ENCODE measurements around the gene MAB21L3. TPM values are rescaled to one million over a fixed set of nuclear protein-coding genes. Genes with fewer than 3 reads are reported as not detected.

Gene MAB21L3
- polyA plus RNA-seq, 4 donors, result 0.71 to 1.1 (median 0.80) TPM

DNA sequence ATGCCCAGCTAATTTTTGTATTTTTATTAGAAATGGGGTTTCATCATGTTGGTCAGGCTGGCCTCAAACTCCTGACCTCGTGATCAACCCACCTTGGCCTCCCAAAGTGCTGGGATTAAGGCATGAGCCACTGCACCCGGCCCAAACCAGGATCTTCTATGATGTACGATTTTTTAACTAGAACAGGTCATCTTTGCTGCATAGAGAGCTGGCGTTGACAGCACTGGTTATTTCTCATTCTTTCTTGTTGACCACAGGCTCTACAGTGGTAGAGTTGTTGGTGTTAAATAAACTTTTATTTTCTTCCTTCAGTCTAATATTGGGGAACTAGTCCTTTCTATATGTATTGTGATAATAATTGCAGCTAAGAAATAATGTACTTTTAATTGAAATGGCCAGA lies 3.8 kb upstream of the MAB21L3 start:
- DNase-seq (ENCODE audit: low read depth in 4 of 4, low spot score in 3 of 4), result no peak

DNA sequence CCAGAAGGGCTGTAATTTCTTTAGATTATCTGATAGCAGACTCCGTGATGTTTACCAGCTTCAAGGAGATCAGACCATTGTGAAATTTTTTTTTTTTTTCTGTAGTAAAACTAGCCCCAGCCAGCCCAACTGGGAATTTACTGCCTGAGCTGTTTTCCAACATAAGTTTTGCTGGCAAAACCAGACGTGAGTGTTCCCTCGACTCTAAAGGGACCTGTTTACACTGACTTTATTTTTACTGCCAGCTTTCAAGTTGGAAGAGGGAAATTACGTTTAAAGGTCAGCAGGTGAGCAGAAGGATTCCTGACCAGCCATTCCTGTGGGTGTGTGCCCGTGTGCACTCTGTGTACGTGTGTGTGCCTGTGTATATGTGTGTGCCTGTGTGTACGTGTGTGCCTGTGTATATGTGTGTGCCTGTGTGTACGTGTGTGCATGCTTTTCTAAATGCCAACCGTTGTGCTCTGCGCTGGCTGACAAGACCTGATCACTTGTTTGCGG lies 374 bp downstream of the MAB21L3 start:
- no peak for DNase-seq (ENCODE audit: low read depth in 4 of 4, low spot score in 3 of 4)

DNA sequence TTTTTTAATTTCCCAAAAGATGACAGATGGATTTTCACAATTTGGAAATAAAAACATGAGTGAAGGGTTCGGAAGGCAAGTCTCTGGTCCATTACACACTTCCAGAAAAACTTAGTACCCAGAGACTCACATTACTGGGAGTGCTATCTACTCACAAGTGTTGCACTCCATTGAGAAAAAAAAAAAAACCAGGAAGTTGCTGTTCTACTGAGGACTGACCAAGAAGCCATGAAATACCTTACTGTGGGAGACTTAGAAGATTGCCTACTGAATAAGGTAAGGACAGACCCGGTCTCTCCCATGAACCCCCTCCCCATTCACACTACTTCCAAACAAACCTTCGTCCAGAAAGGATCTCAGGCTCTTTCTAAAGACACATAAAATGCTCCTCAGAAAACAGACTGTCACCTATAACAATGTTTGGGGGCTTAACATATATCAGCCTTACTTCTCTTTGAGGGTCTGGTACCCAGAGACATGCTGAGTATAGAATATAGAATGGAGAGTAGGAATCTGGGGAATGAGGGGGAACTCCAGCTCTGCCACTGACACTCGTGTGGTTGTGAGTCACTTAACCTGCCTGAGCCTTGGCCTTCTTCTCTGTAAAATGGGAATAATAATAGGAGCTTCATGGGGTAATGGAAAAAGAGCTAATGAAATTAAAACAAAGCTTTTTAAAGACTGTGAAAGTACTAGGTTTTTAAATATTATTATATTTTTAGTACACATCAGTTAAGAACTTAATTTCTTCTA lies 1.4 kb downstream of the MAB21L3 start:
- DNase-seq (ENCODE audit: low read depth in 4 of 4, low spot score in 3 of 4), result no peak

DNA sequence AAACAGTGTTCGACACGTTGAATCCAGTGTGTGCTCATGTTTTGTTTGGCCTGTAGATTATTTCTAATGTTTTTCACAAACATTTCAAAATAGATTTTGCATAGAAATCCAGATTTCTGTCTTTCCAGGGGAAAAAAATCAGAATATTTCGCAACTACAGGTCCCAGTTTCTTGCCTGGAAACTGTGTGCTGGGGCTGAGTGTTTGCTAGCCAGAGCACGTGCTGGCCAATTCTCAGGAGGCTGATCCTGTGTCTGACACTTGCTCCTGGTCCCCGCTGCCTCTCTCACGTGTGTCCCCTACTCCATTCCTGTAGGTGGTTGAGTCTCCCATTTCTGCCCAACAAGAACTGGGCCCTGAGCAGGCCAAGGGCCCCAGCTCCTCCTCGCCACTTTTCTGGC lies 2.4 kb downstream of the MAB21L3 start:
- DNase-seq (ENCODE audit: low read depth in 4 of 4, low spot score in 3 of 4), result no peak

DNA sequence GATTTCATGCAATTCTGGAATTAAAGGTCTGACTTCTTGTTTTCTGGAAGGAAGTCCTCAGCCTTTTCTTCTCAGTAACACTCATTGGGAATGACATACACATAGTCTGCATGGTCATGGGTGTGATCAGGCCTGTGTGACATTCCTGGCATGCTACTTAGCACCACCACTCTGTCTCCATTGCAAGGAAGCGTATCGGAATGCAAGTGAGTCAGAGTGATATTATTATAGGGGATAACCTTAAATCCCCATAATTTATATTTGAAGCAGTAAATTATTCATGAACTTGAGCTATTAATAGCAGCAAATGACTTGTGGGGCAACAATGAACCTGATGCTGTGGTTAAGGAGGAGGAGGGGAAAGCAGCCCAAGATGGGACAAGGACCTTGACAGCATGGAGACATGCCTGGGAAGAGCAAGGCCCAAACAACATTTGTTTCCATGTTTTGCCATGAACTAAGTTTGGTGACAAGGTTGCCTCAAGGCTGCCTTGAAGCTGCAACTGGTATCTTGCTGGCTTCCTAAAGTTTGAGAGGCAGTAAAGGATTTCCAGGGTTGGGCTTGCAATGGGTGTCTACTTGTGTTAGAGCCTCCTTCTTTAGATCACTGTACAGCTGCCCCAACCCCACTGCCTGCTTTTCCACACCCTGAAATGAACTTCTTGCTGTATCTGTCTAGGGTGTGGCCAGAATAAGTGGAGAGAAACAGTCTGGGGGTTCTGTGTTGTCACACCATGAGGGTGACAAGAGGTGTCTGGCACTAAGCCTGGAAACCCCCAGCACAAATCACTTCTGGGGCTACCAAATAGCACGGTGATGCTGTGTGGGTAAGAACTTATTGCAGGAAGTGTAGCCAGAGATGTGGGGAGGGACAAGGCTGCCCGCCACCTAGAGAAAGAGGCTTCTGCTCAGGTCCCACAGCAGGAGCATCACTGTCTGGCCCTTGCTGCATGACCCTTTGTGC lies 4.6 kb downstream of the MAB21L3 start:
- DNase-seq (ENCODE audit: low read depth in 4 of 4, low spot score in 3 of 4), result no peak

DNA sequence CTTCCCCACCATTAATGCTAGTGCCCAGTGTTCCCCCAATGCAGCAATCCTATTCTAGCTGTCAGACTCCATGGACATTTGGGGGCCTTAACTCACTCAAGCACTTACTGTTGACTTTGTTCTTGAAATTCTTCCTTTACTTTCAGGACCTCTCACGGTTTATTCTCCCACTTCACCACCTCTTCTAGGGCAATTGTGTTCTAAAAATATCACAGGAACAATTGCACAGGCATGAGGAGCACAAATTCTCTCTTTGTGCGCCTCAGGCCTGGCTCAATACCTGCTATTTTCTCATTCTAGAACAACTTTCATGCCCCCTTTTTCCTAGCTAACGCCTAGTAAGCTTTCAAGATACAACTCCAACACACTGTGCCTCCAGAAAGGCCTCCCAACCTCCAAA lies 7.3 kb downstream of the MAB21L3 start:
- DNase-seq (ENCODE audit: low read depth in 4 of 4, low spot score in 3 of 4), result no peak

DNA sequence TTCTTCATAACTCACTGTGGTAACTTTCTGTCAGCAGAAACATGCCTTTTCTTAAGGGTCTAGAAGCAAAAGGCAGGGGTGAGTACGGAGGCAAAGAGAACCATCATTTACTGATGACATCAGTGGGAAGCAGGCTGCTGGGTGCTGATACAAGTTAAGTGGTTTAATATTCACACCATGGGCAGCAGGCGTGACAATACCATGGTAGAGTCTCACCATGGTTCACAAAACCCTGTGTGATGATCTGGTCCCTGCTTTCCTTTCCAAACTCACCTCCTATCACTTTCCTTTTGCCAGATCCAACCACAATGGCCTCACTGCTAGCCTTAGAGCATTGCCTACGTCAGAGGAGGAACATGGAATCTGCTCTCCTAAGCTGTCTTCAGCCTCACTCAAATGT lies 8.7 kb downstream of the MAB21L3 start:
- no peak for DNase-seq (ENCODE audit: low read depth in 4 of 4, low spot score in 3 of 4)

DNA sequence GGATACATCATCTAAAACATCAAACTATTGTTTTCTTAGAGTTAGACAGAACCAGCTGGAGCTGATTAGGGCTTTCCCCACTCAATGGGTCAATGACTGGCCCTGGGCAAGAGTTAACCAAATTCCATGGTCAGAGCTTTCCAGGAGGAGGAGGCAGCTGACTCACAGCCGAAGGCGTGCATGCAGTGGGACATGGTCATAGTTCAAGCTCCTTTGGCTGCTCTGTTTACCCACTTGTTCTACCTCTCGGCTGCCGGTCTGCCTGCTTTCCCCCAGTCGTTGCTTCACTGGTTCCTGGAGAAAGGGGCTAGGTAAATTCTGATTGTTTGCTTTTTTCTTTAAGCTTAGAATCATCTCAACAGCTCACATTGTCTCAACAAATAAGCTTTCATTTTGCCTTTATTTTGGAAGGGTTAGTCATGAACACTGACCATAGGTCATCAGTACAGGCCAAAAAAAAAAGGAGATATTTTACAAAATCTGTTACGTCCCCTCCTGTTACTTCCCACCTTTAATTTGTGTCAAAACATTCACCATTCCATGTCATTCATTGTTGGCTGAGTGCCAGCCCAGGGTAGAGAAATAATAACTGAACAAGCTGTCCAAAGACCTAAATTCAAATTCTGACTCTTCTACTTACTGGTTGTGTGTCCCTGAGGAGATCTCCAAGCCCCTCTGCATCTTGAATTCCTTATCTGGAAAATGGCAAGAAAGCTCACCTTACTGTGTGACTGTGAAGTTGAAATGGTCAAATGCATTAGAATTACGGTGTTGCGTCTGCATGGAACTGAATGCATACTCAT lies 12.0 kb downstream of the MAB21L3 start:
- DNase-seq (ENCODE audit: low read depth in 4 of 4, low spot score in 3 of 4), result no peak

DNA sequence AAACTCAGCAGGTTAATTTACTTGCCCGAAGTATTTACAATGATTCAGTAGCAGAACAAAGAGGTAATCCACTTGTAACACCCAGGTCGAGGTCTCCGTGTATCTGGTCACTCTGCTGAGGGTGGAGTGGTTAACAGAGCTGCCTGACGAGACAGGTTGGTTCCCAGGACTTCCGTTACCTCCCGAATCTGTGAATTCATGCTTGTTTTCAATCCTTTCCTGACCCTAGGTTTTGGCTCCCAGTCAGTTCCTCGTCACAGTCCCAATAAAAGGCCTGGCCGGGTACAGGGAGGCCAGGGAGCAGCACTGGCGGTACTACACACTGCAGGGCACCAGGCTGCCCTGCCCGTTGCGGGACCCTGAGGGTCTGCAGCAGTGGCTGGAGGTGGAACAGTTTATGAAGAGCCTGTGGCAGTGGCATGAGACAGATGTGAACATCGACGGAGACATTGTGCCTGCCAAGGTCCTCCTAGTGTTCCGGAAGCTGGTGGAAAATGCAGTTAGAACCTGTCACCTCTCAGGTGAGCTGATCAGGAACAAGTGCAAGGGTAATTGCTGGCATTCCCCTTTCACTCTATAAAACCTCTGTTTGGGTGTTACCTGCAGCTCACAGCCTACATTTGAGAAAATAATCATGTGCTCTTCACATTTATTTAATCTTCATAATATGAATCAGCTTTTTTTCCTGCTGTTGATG lies 12.8 kb downstream of the MAB21L3 start:
- no peak for DNase-seq (ENCODE audit: low read depth in 4 of 4, low spot score in 3 of 4)

DNA sequence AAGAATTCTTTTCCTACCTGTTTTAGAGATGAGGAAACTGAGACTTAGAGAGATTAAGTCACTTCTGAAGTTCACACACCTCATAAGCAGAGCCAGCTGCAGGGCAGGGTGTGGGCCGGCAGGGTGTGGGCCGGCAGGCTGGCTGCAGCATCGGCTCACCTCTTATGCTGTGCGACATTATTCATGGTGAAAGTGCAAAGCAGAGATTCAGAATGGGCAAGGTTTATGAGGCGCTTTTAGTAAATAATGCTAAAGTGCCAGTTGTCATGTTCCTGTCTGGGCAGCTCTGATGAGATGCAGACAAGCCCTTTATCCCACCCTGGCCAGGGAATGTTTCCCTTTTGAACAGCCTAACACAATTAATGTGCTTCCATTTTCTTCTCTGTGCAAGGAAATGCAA lies 14.6 kb downstream of the MAB21L3 start:
- no peak for DNase-seq (ENCODE audit: low read depth in 4 of 4, low spot score in 3 of 4)

DNA sequence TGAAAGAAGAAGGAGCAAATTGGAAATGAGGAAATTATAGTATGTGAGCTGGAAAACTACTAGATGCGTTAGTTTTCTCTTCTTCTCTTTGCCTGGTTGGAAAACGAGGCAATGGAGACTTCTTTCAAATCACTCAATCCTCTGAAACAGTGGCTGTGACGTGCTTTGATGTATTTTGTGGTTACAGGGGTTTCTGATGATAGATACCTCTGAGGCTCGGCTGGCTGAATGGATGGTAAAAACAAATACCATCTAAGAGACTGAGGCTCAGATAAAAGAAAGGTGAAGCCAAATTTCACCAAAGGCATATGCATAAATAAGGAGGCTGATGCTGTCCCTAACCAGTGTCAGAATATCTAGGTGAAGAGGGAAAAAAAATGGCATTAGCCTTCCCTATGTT lies 15.1 kb downstream of the MAB21L3 start:
- no peak for DNase-seq (ENCODE audit: low read depth in 4 of 4, low spot score in 3 of 4)

DNA sequence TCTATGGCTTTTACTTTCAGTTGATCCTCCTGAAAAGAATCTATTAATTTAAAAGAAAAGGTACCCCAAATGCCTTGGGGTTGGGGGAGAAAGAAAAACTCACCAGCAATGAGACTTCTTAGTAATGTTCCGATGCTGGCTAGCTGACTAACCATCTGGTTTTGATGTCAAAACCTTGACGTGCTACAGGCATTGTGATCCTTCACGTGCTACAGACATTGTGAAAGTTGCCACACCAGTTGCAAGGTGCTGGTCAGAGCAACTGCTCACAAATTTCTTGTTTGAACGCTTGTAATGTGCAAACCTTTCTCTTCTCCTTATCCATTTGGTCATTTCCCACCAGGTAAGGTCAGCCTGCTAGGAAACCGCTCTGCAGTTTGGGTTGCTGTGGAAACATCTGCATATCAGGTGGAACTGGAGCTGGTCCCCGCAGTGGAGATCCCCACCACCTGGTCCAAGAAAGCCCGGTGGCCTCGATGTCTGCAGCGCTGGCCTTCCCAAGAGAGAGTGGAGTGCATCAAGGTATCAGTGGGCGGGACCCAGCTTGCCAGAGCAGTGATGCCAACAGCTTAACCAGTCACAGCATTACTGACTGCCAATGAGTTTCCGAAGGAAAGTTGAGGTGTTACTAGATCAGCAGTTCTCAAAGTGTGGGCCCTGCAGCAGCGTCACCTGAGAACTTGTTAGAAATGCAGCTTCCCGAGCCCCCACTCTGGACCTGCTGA lies 16.1 kb downstream of the MAB21L3 start:
- no peak for DNase-seq (ENCODE audit: low read depth in 4 of 4, low spot score in 3 of 4)

DNA sequence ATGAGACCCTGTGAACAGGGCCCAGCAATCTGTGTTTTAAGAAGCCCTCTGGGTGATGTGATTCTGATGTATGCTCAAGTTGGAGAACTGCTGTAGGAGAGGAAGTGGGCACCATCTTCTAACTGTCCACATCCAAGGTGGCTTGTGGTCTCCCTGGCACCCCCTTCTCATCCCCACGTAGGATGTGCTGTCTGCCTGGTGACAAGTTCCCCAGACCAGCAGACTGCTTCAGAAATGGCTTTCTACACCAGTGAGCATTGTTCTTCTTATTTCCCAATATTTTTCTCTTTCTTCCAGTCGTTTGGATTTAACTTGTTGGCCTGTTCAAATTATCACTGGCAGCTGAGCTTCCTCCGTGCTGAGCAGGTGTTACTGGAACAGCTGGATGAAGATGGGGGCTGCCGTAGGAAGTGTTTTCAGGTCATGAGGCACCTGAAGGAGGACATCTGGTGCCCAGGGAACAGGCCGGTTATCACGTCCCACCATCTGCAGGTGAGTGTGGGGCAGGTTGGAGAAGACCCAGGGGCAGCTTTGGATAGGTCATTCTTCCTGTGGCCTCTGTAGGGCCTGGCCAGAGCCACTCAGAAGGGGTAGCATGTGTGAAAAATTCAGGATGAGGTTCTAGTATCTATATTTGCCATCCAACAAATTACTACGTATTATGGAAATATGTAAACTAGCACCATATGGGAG lies 16.8 kb downstream of the MAB21L3 start:
- DNase-seq (ENCODE audit: low read depth in 4 of 4, low spot score in 3 of 4), result no peak

DNA sequence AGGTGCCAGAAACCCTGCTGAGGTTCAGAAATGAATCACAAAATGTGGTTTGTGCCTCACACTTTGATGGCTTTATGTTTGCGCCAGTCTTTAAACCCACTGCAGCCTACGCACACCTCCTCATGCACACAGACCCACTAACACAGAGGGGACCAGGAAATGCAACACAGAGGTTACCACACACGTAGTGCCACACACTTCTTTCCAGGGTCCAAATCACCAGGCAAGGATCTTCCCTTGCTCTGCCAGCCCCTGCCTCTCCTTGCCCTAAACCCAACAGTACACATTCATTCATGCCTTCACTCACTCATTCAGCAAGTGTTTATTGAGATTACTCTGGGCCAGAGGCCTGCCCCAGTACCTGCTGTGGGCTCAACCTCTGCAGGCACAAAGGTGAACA lies 17.5 kb downstream of the MAB21L3 start:
- no peak for DNase-seq (ENCODE audit: low read depth in 4 of 4, low spot score in 3 of 4)

DNA sequence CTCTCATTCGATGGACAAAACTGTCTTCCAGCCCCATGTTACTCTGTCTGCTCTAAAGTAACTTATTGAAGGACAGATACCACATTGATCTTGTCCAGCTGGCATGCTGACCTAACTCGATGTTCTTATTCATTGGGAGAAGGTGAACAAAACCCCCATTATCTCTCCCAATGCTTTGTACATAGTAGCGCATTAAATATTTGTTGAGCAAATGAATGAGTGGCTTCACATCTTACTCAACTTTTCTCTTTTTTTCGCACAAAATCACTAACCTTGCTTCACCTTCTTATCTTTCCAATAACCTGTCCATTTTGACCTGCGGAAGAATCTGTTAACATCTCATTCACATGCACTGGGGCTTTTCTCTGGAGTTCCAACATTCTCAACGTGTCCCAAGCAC lies 18.3 kb downstream of the MAB21L3 start:
- no peak for DNase-seq (ENCODE audit: low read depth in 4 of 4, low spot score in 3 of 4)

DNA sequence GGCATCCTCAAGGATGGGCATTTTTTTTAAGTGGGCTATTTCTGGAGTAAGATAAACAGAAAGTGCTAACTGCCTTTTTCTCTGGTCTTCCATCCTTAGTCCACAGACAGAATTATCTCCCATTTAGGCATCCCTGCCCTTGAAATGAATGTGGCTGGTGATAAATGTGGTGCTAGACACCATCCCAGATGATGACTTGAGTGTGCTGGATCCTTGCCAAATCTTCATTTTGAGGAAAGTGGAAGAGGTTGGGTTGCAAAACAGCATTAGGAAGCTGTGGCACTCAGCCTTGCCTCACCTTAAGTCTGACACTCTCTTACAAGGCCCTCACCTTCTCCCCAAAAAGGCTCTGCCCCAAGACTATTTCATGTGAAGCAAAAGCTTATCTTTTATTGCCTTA lies 19.2 kb downstream of the MAB21L3 start:
- DNase-seq (ENCODE audit: low read depth in 4 of 4, low spot score in 3 of 4), result no peak

DNA sequence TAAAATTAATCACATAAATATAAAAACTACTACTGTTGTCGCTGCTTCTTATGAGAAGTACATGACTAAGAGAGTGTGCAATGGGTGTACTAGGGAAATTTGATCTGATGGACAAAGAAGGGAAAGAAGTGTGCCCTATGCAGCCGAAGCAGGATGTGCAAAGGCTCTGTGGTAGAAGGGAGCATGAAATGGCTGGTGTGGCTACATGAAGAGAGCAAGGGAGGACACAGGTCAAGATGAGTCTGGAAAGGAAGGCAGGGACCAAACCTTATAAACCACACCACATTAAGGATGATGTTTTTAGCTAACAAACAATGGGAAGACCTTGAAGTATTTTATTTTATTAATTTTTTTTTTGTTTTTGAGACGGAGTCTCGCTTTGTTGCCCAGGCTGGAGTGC lies 20.0 kb downstream of the MAB21L3 start:
- no peak for DNase-seq (ENCODE audit: low read depth in 4 of 4, low spot score in 3 of 4)

DNA sequence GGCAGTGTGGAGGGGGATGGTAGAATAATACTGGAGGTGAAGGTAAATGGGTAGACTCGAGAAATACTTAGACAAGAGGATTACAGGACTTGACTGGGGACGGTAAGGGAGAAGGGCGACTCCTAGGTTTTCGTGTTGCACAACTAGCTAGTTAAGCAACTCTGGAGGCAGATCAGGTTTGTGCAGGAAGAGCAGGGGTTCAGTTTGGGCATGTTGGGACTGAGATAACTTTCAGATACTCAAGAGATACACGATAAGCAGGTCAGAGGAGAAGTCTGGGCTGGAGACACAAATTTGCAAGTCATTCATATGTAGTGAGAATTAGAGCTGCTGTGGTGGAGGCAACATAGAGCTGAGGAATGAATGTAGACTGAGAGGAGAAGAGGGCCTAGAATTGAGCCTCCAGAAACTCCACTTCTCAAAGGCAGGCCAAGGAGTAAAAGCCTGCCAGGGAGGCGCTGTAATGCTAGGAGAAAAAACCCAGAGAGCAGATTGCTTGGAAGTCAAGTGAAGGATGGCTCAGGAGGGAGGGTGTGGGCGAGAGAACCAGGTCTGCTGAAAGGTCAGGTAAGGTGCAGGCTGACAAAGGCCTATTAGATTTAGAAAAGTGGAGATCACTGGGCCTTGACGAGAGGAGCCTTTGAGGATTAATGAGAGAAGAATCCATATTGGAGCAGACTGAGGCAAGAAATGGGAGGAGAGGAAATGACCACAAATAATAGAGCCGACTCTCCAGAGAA lies 20.8 kb downstream of the MAB21L3 start:
- no peak for DNase-seq (ENCODE audit: low read depth in 4 of 4, low spot score in 3 of 4)

Measured in right renal pelvis (tissue), 4 donors.